Activated CD4-positive, alpha-beta T cell treated with anti-CD3 and anti-CD28 coated beads, Interleukin-2, amount 50 U/mL, for 24 hours (primary cell): ENCODE measurements around the gene MAP3K5.
"Not testable (repeated sequence)": the region's sequence is repeated elsewhere in the genome, so short reads cannot be mapped to it uniquely, and the experiment has no call there.

Source experiments
- DNase-seq, 2 donors: peaks; one replicate each; pipeline ENCODE4 v3.0.0-alpha.2; 2020; ENCODE audit warnings: low read depth in 1 of 2, low spot score in 1 of 2

MAP3K5 gene

DNA sequence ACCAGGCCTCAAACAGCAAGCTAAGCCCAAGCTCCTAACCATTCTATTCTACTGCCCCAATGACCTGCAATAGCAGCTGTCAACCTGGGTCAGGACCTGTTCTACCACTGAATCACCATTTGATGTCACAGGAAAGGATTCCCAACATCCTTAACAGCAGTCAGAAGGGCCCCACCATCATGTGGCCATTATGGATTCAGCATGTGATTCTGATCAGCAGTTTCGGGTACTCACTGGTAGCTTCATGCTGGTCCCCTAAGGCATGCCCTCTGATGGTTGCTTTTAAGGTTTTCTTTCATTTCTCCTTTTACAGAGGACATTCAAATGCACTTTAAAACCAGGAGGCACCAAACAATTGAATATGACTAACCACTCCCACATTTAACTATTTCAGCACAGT lies 204.8 kb downstream of the MAP3K5 start:
- DNase-seq, result no peak

DNA sequence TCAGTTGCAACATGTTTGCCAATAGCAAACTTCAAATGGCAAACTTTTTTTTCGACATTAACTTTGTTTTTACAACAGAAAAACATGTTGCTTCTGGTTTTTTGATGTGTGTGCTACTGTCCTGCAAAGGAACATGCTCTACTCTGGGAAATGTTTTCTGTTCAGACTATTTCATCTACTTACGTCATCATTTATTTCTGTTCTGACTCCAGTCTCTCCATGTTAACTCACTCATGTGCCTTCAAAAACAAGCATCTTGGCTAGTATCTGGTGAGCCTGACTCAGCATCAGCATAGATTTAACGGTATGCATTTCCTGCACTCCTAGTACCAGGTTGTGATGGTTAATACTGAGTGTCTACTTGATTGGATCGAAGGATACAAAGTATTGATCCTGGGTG lies 206.0 kb downstream of the MAP3K5 start:
- no peak for DNase-seq

DNA sequence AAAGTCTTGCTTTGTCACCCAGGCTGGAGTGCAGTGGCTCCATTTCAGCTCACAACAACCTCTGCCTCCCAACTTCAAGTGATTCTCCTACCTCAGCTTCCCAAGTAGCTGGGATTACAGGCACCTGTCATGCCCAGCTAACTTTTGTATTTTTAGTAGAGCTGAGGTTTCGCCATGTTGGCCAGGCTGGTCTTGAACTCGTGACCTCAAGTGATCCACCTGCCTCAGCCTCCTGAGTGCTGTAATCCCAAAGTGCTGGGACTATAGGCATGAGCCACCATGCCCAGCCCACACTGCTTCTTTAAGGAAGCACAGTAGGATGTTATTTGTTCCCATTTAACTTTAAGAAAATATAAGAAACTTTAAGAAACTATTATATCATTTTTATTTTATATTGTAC lies 206.8 kb downstream of the MAP3K5 start:
- not testable (repeated sequence) for DNase-seq

DNA sequence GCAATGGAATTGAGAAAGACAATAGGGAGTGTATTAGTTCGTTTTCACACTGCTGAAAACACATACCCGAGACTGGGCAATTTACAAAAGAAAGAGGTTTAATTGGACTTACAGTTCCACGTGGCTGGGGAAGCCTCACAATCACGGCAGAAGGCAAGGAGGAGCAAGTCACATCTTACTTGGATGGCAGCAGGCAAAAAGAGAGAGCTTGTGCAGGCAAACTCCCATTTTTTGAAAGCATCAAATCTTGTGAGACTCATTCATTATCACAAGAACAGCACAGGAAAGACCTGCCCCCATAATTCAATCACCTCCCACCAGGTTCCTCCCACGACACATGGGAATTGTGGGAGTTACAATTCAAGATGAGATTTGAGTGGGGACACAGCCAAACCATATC lies 208.0 kb downstream of the MAP3K5 start:
- not testable (repeated sequence) for DNase-seq

GRCh38 chr6:136582711-136583471 lies 209.4 kb downstream of the MAP3K5 start:
- DNase-seq, result no peak

- no peak for DNase-seq
Measured at GRCh38 chr6:136579800-136580199, 212.5 kb downstream of the MAP3K5 start.

GRCh38 chr6:136576821-136577220 lies 215.5 kb downstream of the MAP3K5 start:
- no peak for DNase-seq

DNA sequence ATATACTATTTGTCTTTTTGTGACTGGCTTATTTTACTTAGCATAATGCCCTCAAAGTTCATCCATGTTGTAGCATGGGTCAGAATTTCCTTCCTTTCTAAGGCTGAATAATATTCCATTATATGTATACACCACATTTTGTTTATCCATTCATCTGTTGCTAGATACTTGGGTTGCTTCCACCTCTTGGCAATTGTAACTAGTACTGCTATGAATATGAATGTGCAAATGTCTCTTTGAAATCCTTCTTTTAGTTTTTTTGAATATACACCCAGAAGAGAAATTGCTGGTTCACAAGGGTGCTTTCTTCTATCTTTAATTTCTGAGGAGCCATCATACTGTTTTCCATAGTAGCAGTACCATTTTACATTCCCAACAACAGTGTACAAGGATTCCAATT lies 220.8 kb downstream of the MAP3K5 start:
- DNase-seq, result no peak

GRCh38 chr6:136571065-136571464 lies 221.2 kb downstream of the MAP3K5 start:
- DNase-seq, result no peak

DNA sequence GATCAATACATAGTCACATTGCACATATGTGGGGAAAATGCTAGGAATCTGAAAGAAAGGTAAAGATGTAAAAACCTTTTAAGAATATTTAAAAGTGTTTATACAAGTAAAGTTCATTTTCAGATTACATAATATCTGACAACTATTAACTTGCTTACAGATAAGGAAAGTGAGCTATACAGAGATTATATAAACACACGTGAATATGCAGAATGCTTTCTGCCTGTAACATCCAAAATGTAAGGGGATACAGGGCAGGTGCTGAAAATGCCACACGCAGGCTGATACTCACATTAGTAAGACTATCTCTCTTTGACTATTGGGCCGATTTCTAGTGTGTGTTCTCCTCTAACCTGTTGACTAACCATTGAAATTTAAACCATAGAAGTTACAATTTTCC lies 224.1 kb downstream of the MAP3K5 start:
- no peak for DNase-seq

GRCh38 chr6:136567688-136568087 lies 224.6 kb downstream of the MAP3K5 start:
- DNase-seq, result no peak

DNA sequence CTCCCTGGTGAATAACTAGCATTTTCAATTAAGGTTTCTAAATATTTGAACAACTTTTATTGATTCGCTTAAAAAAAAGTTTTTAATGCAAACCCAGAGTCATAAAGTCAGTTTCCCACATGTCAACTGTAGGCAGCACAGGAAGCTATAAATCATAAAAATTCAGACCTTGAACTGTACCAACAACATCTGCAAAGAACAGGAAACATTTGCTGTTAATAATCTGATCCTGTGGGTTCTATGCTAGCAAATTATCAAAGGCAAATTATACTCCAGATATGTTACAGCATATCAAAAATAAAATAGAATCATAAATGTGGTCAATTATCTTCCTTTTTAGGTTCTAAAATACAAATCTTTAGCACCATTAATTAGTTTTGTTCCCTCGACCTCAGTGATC lies 225.4 kb downstream of the MAP3K5 start:
- DNase-seq, result no peak

DNA sequence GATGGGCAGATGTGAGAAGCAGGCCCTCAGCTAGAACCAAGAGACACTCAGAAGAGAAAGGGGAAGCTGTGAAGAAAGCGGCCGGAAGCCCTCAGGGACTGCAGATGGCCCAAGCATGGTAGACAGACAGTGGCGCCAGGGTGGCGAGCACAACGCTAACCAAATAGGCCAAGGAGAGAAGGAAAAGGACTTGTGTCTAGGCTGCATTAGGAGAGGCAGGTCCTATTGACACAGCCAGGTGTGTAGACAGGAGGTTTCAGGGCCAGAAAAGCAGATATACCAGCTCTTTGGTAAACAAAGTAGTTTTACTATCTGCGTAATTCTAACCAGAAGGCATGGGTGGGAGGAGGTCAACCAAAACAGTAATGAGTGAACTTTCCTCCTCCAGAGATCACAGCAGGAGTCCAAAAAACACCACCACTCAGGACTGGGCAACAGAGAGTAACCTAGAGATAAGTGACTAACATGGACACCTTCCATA lies 226.2 kb downstream of the MAP3K5 start:
- DNase-seq, result no peak

- no peak for DNase-seq
Measured at GRCh38 chr6:136564180-136564579, 228.1 kb downstream of the MAP3K5 start.

DNA sequence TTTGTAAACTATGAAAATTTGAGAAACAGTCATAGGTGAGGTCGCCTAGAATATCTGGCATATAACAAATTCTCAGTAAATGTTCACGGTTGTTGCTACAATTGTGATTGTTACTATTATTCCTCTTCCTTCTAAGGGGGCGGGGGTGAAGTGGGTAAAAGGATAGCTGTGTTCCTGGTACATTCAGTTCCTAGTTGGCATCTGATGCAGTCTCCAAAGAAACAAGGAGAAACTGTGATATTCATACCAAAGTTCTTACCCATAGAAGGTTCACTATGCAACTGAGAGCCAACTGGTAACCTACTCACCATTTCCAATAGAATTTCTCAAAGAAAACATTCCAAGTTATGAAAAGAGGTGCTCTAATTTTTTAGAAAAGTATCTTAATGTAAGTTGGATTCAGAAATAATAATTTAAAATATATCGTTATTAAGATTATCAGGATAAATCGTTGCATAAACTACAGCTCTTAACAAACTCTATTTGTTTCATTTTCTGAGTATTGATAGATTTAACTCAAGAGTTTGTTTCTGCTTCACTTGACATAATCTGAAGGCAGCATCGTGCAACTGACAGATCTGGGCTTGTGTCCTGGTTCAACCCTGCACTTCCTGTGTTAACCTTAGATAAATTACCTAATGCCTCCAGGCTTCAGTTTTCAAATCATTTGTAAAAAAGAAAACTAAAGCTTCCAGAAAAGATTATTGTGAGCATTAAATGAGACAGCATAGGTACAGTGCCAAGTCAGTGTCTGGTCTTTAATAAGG lies 228.7 kb downstream of the MAP3K5 start:
- no peak for DNase-seq

DNA sequence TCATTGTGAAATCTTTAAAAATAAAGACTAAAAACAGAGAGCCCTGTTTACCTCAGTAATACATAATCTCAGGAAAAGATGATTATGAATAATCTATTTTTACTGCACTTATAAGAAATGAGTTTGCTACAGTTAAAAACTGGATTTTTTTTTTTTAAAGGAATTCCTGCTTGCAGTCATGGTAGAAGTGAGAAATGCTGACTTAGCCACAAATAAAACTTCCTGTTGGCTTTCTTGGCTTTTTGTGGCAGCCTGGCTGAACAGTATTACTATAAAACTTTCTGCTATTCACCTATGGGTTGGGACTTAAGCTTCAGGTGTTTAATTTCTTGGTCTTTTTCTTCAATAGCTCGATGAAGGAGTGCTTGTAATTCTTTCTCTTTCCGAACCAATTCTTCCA lies 230.1 kb downstream of the MAP3K5 start:
- DNase-seq, result no peak

DNA sequence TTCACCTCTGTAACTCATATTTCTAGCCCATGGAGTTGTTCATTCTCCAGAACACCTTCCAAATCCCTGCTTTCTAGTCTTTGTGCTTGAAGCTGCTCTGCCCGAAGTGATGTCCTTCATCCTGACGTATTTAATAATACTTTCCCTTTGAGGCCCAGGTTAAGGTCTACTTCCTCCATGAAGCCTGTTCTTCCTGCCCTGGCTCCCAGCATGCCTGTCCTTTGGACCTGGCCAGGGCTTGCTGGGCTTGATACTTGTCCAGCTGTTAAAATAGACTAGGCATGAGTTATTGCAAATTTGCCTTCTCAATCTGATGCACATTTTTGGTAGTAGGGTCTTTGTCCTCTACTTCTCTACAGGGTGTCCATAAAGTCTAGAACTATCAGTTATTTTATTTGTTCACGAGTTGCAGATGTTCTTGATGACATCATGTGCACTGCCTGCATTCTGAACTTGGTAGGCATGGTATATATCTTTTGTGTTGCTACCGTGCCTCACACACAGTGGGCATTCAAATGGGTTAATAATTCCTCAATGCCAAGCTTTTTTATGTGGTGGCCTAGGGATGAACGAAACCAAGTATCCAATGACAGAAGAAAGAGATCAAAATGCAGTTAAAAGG lies 239.0 kb downstream of the MAP3K5 start:
- no peak for DNase-seq

GRCh38 chr6:136552054-136552453 lies 240.2 kb downstream of the MAP3K5 start:
- DNase-seq, result no peak

DNA sequence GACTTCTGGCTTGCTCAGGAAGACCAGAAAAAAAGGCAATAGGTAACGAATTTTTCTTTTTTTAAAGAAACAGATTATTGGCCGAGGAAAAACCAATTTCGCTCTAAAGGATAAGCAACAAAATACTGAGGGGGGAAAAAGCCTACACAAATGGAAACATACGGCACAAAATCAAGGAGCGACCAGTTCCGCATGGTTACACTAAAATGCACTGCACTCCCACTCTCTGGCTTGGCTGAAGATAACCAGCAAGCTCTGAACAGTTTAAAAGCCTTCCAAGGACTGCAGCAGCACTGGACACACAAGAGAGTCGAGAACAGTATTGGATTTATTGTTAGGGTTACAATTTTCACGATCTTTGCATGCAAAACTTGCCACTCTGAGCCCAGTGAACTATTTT lies 241.2 kb downstream of the MAP3K5 start:
- DNase-seq, result no peak

DNA sequence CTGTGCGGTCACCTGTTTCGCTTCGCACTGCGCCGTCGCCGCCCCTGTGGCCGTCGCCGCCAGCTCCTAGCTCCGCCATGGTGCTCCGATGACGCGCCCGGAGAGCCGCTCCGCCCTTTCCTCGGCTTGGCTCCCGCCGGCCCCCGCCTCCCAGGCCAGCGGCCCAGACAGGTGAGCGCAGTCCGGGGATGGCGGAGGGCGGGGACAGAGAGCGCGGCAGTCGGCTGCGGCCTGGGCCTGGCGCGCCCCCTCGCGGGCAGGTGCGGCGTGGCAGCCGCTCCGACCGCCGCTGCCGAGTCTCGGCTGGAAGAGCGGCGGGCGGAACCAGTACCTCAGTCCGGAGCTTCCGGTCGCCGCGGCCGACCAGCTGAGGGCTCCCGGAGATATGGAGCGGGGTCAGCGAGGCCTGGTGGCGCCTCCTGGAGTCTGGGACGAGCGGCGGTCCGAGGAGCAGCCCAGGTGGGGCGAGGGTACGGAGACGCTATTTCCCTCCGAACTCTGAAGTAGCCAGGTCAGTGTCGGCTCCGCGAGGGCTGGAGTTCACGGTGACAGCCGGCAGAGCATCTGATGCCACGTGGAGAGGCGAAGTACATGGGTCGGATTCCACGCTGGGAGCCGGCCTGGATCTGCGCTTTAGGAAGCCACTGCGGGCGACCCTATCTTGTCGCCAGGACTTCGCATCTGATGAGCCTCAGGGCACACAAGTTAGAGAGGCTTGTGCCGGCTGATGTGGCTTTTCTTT lies 241.8 kb downstream of the MAP3K5 start, which contains the start of gene MAP7:
MAP7 (minus strand) TSS at position 93 of the 742 bp plus-strand sequence; CDS start at position 79, 14 bp downstream.
- DNase-seq, result peak; percentile 21 to 31

DNA sequence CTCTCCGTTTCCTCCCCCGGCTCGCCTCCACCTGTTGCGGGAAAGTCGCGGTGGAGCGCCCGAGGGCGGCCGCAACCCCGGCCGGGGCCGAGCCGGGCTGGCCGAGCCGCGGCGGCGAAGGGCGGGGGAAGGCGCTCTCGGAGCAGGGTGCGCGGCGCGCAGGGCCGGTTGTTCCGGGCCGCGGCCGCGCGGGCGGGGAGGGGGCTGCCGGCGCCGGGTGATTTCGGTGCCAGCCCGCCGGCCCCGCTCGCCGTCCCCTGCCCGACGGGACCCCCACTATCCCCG lies 242.3 kb downstream of the MAP3K5 start:
- no peak for DNase-seq
